ENCODE results near the gene RAMP1.

The RAMP1 gene

GRCh38 chr2:237876951-237877491 is 17.6 kb downstream of the RAMP1 start:
- DNase-seq (ENCODE audit: low read depth) = no peak

- DNase-seq (ENCODE audit: low read depth) = no peak
These were observed 18.3 kb downstream of the RAMP1 start for GRCh38 chr2:237877576-237878307.

GRCh38 chr2:237878321-237879057 is 19.1 kb downstream of the RAMP1 start:
- DNase-seq (ENCODE audit: low read depth) = no peak

DNA sequence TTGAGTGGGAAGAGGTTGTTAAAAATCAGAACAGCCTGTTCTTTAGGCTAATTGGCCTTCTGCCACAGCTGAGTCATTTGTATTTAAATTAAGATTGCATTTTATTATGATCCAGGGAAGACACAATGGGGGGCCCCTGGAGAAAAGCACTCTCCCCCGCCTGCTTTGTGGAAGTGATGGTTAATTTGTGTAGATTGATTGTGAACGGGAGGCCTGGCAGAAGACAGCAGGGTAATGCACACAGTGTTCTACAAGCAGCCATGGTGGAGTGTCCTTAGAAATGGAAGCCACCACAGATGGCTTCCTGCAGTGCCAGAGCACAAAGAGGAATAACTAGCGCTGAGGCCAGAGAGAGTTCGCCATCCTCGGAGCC is 19.6 kb downstream of the RAMP1 start:
- no peak for DNase-seq (ENCODE audit: low read depth)

DNA sequence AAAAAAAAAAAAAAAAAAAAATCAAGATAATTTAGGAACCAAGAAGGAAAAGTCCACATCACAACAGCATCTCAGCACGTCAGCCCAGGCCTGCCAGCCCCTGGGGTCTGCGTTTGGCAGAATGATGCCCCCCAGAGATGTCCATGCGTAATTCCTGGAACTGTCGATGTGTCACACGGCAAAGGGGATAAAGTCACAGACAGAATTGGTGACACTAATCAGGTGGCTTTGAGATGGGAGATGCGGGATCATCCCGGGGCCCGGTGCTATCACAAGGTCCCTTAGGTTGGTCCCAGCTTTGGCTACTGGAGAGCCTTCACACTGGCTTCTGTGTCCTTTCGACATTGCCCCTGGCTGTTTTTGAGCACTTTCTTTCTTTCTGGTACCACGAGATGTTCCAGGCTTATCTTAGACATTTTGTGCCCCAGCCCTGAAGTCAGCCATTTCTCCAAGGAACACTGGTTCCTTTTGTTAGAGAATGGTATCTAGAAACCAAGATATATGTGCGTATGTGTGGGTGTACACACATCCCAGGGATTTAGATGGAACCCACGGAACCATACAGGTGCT is 20.7 kb downstream of the RAMP1 start:
- no peak for DNase-seq (ENCODE audit: low read depth)

GRCh38 chr2:237882510-237883481 is 23.4 kb downstream of the RAMP1 start:
- DNase-seq (ENCODE audit: low read depth) = no peak

DNA sequence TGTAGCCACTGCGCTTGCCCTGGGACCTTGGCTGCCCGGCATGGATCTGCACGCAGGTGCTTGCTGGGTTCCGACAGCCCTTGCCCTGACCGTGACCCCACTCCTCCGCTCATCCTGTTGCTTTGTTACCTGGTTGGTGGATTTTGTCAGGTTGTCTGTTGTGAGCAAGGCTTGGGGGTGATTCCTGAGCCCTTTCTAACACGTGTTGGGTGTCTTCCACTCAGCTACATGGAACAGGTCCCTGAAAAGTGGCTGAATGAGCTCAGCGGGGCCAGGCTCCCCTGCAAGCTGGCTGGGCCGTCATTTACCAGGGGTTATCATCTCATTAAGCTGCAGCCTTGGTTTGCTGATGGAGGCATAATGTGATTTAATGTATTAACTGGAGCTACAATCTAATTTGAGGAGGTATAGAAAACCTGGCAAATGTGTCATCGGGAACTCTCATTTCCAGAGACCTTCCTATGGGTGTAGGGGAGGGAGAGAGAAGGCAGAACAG is 24.6 kb downstream of the RAMP1 start:
- DNase-seq (ENCODE audit: low read depth) = no peak

DNA sequence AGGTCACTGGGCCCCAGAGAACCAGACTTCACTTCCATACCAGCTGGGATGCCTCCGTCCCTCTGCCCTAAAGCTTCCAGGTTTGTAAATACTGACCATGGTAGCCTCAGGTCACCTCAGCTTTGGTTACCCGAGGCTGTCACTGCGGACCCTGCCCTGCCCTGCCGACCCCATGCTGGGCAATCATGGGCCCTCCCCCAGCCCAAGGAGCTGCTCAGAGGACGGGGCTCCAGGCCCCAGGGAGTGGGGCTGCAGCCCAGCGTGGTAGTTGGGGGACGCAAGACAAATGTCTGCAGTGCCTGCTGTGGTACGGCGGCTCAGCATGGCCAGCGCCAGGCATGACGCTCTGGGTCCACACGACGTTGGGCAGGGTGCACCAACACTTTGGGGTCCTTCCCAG is 25.3 kb downstream of the RAMP1 start:
- DNase-seq (ENCODE audit: low read depth) = no peak

DNA sequence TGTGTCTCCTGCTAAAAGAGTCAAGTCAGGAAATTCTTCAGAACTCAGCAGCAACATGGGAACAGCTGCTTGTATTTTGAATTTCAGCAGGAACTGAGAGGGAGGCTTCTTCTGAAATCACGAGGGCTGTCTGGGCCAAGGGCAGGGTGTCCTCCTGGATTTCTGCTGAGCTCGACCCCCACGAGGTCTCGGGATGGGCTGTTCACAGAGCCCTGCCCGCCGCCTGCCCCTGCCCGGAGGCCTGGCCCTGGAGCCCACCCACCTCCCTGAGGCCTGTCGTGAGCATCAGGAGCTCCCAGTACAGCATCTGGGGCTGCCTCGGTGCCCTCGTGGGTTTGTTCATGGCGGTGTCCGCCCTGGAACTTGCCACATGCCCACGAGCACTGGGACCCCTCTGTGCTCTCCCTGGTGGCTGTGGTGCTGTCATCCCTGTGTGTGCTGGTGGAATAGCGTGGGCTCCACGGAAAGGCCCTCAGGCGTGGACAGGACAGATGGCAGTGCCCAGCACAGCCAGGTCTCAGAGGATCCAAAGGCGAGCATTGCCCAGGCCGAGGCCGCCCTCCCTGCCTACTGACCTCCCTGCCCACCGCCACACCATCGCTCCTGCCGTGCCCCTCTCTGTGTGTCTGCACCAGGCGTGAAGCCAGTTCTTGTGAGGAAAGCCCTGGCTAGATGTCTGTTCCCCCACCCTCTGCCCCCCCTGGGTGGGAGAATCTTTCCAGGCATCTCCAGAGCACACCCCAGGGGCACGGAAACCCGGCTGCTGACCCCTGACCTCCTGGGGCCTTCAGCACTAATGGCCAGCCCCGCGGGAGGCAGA is 25.9 kb downstream of the RAMP1 start:
- DNase-seq (ENCODE audit: low read depth) = no peak

DNA sequence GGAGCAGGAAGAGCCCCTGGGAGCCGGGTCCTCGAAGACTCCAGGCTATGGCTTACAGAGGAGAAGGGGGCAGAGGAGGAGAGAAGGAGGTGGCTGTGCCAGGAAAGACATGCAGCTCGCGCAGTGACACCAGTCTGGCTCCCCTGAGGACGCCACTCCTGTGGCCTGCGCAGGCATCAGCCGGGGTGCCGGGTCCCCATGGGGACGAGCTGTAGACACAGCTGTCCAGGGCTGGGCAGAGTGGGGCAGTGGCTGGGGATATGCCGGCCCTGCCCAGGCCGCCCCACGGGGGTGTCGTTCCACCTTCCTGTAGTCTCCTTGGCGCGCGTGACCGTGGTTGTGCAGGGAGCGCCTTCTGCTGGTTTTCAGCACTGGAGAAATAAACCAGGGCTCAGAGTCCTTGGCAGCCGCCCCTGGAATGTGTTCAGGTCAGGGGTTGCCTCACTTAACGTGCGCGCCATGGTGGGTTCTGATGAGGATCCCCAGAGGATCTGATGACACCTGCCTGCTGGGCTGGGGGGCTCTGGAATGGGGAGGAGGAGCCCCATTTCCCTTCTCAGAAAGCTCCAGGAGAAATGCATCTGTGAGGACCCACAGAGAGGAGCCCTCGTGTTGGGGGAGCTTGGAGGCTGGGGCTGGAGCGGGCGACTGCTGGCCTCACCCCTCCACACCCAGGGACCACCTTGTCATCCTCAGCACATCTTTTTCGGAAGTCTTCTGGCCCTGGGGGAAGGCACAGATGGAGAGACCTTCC is 26.7 kb downstream of the RAMP1 start:
- no peak for DNase-seq (ENCODE audit: low read depth)

- DNase-seq (ENCODE audit: low read depth) = no peak
These were observed 27.5 kb downstream of the RAMP1 start for GRCh38 chr2:237886685-237887481.

- DNase-seq (ENCODE audit: low read depth) = no peak
These were observed 29.0 kb downstream of the RAMP1 start for GRCh38 chr2:237888389-237888788.

GRCh38 chr2:237889016-237889415 is 29.6 kb downstream of the RAMP1 start:
- no peak for DNase-seq (ENCODE audit: low read depth)

- DNase-seq (ENCODE audit: low read depth) = no peak
These were observed 30.4 kb downstream of the RAMP1 start for GRCh38 chr2:237889811-237890210.

DNA sequence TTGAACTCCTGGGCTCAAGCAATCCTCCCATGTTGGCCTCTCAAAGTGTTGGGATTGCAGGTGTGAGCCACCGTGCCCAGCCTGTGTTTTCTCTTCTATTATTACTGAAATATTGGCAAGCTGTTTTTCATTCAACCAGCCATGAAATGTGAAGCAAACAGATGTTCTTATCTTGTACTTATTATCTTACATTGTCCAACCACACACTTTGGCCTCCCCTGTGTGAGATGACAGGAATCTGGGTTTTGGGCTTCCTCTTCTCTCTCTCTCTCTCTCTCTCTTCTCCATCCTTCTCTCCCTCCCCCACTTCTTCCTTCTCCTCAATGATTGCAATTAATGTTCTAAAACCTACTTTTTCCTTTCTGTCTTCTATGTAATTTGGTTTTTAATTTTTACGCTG is 33.1 kb downstream of the RAMP1 start:
- DNase-seq (ENCODE audit: low read depth) = no peak

DNA sequence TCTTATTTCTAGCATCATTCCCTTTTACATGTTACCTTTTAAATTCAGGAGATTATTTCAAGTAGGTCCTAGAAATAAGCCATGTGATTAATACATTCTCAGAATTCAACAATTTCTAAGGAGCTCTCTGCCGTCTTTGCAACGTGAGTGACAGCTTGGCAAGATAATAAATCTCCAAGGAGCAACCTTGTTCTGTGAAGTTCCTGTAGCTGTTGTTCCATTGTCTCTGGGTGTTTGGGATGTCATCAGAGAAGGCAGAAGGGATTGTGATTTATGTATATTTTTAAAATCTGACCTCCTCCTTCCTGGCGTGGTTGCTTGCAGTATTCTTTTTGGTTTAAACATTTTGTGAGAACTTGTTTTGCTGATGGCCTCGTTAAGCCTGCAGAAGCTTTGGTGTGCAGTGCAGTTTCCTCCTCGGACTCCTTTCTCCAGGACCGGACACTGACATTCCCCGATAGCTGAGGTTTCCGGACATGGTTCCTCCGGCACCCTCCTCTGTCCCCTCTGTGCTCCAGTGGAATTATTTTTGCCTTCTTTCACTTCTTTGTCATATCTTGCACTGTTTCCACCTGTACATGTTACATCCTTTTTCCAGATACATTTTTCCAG is 33.7 kb downstream of the RAMP1 start:
- no peak for DNase-seq (ENCODE audit: low read depth)

DNA sequence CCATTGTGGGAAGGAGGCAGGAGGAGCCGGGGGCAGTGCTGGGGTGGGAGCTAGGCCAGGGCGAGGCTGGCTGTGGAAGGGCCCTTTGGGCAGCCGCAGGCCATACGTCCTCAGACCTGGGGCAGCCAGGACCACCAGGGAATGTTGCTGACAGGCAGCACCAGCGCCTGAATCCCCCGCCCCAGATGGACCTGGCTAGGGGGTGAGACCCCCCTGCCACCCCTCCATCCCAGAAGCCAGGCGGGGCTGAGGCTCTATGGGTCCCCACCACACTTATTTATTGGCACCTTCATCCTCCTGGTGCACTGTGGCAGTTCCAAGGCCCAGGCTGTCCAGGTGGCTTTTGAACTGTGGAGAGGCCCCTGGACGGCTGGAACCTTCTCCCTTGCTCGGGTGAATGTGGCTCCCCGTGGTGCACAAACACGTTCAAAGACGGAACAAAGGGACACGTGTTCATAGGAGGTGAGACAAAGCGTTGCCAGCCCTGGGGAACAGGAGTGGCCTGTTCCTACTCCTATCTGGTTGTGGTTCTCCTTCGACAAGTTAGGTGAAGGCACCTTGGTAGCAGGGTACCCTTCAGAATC is 35.1 kb downstream of the RAMP1 start:
- DNase-seq (ENCODE audit: low read depth) = no peak

GRCh38 chr2:237894986-237895543 is 35.6 kb downstream of the RAMP1 start:
- no peak for DNase-seq (ENCODE audit: low read depth)
